ENCODE measurements around the gene PIEZO2.

Gene PIEZO2

DNA sequence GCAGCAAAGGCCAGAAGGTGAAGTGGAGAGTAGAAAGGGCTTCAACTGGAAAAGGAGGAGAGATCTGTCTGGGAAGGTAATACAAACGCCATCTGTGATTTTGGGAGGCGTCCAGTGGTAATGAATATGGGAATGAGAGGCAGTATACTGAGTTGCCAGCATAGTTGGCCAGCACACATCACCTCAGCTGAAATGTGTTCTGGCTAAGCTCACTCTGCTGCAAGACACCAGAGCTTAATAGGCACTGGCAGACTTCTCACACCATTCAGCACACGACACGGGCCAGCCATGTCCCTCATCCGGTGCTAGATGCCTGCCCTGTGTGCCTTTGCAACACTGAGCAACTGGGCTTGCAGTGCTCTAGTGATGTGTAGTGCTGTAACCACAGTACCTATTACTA lies 277.1 kb downstream of the PIEZO2 start:
- DNase-seq (ENCODE audit: low read depth), result peak; percentile 5
- TF ChIP-seq, protein P1, sequence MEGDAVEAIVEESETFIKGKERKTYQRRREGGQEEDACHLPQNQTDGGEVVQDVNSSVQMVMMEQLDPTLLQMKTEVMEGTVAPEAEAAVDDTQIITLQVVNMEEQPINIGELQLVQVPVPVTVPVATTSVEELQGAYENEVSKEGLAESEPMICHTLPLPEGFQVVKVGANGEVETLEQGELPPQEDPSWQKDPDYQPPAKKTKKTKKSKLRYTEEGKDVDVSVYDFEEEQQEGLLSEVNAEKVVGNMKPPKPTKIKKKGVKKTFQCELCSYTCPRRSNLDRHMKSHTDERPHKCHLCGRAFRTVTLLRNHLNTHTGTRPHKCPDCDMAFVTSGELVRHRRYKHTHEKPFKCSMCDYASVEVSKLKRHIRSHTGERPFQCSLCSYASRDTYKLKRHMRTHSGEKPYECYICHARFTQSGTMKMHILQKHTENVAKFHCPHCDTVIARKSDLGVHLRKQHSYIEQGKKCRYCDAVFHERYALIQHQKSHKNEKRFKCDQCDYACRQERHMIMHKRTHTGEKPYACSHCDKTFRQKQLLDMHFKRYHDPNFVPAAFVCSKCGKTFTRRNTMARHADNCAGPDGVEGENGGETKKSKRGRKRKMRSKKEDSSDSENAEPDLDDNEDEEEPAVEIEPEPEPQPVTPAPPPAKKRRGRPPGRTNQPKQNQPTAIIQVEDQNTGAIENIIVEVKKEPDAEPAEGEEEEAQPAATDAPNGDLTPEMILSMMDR (conservative IDR thresholded peaks at IDR 0.05; ENCODE audit: low read length), result no peak
- H3K4me3 ChIP-seq (ENCODE audit: low read length), result no peak overlapping the region

DNA sequence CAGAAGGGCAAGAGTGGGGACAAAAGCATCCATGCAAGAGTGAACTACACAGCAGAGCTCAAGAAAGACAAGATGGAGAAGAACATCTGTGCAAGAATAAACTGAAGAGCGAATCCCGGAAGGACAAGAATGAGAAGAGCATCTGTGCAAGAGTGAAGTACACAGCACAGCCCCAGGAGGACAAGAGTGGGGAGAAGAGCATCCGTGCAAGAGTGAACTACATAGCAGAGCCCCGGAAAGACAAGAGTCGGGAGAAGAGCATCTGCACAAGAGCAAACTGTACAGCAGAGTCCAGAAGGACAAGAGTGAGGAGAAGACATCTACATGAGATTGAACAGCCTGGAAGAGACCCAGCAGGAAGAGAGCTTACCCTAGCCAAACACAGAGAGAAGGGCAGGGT lies 284.6 kb downstream of the PIEZO2 start:
- no peak overlapping the region for H3K4me3 ChIP-seq (ENCODE audit: low read length)
- TF ChIP-seq, protein P1 (conservative IDR thresholded peaks at IDR 0.05; ENCODE audit: low read length), result no peak
- DNase-seq (ENCODE audit: low read depth), result no peak

DNA sequence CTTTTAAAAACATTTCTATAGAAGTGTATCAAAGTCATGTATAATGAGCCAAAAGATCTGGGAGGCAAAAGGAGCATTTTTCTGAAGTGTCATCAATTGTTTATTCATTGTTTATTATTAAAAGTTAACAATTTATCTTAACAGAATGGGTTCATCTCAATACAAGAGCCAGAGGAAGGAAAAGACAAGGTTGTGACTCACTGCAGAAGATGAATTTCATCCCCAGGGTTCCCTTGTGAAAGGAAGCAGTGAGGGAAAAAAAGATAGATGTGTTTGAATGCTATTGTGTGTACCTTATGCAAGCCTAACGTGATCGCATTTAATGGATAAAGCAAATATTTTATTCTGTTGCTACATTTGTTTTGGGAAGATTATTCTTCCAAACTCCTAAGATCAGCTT lies 286.3 kb downstream of the PIEZO2 start:
- TF ChIP-seq, protein P1 (conservative IDR thresholded peaks at IDR 0.05; ENCODE audit: low read length), result no peak
- DNase-seq (ENCODE audit: low read depth), result no peak
- no peak overlapping the region for H3K4me3 ChIP-seq (ENCODE audit: low read length)

DNA sequence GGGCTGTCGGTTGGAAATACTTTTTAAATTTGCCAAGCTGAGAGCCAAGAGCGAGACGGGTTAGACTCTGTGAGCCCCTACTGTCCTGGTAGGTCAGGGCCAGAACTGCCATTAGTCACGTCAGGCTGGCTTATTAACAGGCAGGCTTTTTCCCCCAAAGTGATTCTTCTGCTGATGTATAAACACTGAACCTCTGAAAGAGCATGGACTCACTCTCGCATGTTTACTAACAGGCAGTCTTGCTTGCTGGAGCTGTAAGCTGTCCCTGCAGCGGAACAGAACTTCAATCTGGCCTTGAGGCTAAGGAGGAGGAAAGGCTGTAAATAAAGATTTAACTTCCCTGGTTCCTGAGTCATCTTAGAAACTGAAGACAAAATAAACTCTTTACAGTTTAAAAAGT lies 288.4 kb downstream of the PIEZO2 start:
- no peak overlapping the region for H3K4me3 ChIP-seq (ENCODE audit: low read length)
- TF ChIP-seq, protein P1 (conservative IDR thresholded peaks at IDR 0.05; ENCODE audit: low read length), result no peak
- DNase-seq (ENCODE audit: low read depth), result no peak

DNA sequence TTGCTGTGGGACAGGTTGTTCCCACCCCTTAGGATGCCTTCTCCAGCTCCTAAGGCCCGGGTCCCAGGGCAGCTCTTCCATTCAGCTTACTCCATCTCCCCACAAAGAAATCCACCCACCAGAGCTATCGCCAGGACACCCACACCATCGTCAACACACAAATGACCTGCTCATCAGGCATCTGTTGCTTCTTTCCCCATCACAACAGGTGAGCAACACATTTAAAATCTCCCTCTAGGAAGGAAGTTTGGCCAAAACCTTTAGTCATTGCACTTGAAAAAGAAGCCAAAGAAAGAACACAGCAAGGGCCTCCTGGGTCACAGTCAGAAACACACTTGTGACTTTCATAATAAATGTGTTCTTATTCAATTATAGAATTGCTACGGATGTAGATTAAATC lies 289.0 kb downstream of the PIEZO2 start:
- H3K4me3 ChIP-seq (ENCODE audit: low read length), result no peak overlapping the region
- DNase-seq (ENCODE audit: low read depth), result no peak
- TF ChIP-seq, protein P1 (conservative IDR thresholded peaks at IDR 0.05; ENCODE audit: low read length), result no peak

DNA sequence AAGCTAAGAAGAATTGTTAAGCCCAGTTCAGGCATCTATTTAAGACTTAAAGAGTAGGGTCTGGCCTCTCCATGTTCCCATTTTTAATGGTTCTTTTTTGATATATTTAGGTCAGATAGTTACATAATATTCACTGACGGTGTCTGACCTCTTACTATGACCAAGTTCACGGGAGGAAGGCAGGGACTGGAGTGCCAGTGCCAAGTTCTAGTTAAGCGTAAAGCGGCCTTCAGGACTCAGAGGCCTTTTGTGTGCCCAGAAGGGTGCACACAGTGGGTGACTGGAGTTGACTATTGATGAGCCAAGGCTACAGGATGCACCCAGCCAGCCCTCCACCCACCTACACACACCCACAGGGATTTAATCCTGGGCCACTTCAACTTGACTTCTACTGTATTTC lies 290.9 kb downstream of the PIEZO2 start:
- no peak for DNase-seq (ENCODE audit: low read depth)
- H3K4me3 ChIP-seq (ENCODE audit: low read length), result no peak overlapping the region
- TF ChIP-seq, protein P1 (conservative IDR thresholded peaks at IDR 0.05; ENCODE audit: low read length), result no peak

DNA sequence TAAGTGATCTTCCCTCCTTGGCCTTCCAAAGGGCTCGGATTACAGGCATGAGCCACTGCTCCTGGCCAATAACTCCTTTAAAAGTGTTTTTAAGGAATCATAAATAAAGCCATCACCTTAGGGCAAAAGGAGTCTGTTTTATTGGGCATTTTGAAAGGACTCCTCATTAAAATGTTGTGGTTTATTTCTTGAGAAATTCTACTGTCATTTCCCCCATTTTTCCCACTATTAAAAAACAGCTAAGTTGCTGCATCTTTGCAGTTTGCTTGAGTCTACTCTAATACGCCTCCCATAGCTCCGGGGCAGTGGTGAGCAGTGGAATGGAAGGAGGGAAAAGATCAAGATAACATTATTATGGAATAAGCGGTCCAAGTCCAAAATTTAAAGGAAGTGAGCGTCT lies 293.2 kb downstream of the PIEZO2 start:
- TF ChIP-seq, protein P1 (conservative IDR thresholded peaks at IDR 0.05; ENCODE audit: low read length), result no peak
- no peak overlapping the region for H3K4me3 ChIP-seq (ENCODE audit: low read length)
- no peak for DNase-seq (ENCODE audit: low read depth)

Data from AG10803 (cell line).